ENCODE results near the gene ZNF385A. TPM values are rescaled to one million over a fixed set of nuclear protein-coding genes. Genes with fewer than 3 reads are reported as not detected.

Gene ZNF385A
- 6.7 TPM for polyA plus RNA-seq (2013, experiment 1 of 2; ENCODE audit: insufficient read length)
- polyA plus RNA-seq (2013, experiment 2 of 2; ENCODE audit: insufficient read length) = 7.2 TPM

- DNase-seq = no peak
These were observed at the start of gene ZNF385A for GRCh38 chr12:54384591-54385041. Gene ZNF385A (minus strand): TSS chr12:54384733. CDS start chr12:54384514, 219 bp downstream.

- DNase-seq = no peak
These were observed 48.3 kb upstream of the ZNF385A start for GRCh38 chr12:54432815-54433164.

GRCh38 chr12:54431911-54432814 is 47.6 kb upstream of the ZNF385A start:
- peak; percentile 80 for DNase-seq

GRCh38 chr12:54430471-54431069 is 46.0 kb upstream of the ZNF385A start:
- no peak for DNase-seq

- DNase-seq = no peak
These were observed 44.5 kb upstream of the ZNF385A start for GRCh38 chr12:54429014-54429471.

- DNase-seq = peak; percentile 87
These were observed 43.8 kb upstream of the ZNF385A start for GRCh38 chr12:54428050-54429013.

- DNase-seq = no peak
These were observed 42.6 kb upstream of the ZNF385A start for GRCh38 chr12:54427106-54427505.

- DNase-seq = no peak
These were observed 42.2 kb upstream of the ZNF385A start for GRCh38 chr12:54426690-54427089.

- no peak for DNase-seq
These were observed 41.2 kb upstream of the ZNF385A start for GRCh38 chr12:54425702-54426101.

GRCh38 chr12:54424224-54424623 is 39.7 kb upstream of the ZNF385A start:
- DNase-seq = no peak

- no peak for DNase-seq
These were observed 39.2 kb upstream of the ZNF385A start for GRCh38 chr12:54423816-54424150.

- DNase-seq = no peak
These were observed 37.3 kb upstream of the ZNF385A start for GRCh38 chr12:54421879-54422250.

GRCh38 chr12:54421175-54421878 is 36.8 kb upstream of the ZNF385A start:
- DNase-seq = peak; percentile 65

- no peak for DNase-seq
These were observed 36.2 kb upstream of the ZNF385A start for GRCh38 chr12:54420766-54421144.

- peak; percentile 81 for DNase-seq
These were observed 34.8 kb upstream of the ZNF385A start, which contains the start of gene ITGA5 for GRCh38 chr12:54419088-54419887. Gene ITGA5 (minus strand): TSS chr12:54419266. CDS start chr12:54419198, 68 bp downstream.

- no peak for DNase-seq
These were observed 34.0 kb upstream of the ZNF385A start for GRCh38 chr12:54418441-54419087.

GRCh38 chr12:54417712-54418440 is 33.3 kb upstream of the ZNF385A start:
- DNase-seq = no peak

- DNase-seq = peak; percentile 49
These were observed 32.4 kb upstream of the ZNF385A start for GRCh38 chr12:54416687-54417603.

Measured in fibroblast of skin of scalp (primary cell).